GM21723 (cell line): Measurements from ENCODE around the gene DEAF1.

Experiments
- ATAC-seq: cut with Tn5 transposase; IDR thresholded peaks from one replicate; pipeline ENCODE4 v1.9.1; 2021; ENCODE audit warnings: mild to moderate bottlenecking, moderate library complexity; ENCODE audit not compliant: unreplicated experiment

The DEAF1 gene

DNA sequence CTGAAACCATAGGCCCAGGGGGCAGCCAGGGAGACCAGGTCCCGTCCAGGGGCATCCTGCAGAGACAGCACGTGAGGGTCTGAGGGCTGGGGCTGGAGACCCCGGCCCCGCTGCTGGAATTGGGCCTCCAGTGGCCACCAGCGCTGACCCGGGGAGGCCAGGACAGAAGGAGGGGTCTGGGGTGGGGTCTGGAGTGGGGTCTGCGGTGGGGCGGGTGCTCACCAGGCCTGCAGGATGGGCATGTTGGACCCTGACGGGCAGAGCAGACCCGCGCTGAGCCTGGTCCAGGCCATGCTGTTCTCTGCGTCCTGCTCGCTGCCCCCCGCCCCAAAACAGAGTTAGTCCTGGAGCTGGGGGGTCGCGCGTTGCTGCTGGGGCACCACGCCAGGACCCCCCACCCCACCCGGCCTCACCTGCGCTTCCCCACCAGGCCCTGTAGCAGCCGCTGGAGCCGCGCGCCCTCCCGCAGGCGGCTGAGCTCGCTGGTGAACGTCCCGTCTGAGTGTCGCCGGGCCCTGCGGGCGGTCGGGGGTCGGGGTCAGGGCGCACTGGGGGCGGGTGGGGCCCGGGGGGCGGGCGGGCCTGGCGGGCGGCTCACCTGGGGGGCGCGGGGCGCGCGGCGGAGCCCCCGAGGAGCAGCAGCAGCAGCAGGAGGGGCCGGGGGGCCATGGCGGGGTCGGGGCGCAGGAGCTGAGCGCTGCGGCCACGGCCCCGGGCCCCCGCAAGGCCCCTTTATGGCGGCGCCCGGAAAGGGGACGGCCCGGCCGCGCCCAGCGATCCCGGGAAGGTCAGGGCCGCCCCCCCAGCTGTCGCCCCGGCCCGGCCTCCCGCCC is 68.3 kb downstream of the DEAF1 start, which contains the start of gene SCT:
SCT (minus strand) TSS at position 707 of the 833 bp plus-strand sequence; CDS start at position 669, 38 bp downstream.
- ATAC-seq, result no peak

DNA sequence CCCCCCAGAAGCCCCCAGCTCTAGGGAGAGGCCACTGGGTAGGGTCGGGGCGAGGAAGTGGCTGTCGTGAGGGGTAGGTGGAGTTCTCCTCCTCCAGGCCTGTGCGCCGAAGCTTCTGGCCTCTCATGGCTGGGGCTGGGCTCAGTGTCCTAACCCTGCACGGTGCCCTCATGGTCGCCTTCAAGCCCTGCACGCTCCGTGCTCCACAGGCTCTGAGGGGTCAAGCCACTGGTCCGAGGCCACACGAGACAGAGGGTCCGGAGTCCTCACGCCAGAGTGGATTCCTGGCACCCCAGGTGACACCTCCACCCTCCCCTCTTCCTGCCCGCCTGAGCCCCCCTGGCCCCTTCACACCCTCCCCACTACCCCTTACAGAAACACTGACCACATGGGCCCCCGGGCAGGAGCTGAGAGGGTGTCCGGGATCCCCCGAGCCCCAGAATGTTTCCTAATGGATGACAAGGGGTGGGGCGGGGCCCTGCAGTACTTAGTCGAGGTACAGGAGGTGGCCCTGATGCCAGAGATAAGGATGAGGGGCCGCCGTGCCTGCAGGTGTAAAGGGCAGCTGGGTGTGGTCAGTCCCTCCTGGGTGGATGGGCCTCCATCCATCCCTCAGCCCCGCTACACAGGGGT is 69.3 kb downstream of the DEAF1 start:
- ATAC-seq, result no peak

DNA sequence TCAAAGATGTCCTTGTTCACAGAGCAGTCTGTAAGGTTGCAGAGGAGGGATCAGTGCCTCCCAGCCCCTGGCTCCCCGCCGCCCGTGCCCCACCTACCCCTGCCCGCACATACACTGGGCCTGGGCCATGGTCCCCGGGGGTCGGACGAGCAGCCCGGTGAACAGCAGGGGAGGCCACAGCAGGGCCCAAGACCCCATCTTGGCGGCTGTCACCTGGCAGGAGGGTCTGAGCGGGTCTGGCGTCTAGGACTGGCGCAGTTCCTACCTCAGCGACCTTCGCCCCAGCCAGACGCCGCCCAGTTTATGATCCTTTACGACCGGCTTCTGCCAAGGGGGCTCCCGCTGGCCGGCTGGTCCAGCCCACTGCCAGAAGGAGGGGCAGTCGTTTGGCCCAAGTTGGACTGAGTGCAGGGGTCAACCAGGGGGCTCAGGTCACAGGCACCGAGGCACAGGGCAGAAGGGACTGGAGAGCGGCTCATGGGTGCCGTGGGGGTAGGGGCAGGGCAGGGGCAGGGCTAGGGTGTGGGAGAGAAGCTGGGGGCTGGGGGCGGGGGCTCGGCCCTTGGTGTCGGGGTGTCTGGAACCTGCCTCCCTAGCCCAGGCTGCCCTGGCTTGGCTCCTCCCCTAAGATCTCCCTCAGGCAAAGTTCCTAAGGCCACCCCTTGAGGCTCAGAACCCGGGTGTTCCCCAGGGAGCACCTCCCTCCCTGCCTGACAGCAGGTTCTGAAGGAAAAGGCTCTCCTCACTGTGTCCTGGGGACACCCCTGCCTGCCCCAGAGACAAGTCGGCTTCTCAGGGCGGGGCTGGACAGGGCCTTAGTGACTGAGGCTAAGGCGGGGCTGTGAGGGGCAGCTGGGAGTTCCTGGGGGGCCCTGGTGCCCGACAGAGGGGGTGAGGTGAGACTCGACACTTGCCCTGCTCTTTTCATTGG is 70.1 kb downstream of the DEAF1 start, which contains the start of gene CDHR5:
CDHR5 (minus strand) TSS at position 251 of the 931 bp plus-strand sequence; CDS start at position 198, 53 bp downstream.
- ATAC-seq, result no peak

DNA sequence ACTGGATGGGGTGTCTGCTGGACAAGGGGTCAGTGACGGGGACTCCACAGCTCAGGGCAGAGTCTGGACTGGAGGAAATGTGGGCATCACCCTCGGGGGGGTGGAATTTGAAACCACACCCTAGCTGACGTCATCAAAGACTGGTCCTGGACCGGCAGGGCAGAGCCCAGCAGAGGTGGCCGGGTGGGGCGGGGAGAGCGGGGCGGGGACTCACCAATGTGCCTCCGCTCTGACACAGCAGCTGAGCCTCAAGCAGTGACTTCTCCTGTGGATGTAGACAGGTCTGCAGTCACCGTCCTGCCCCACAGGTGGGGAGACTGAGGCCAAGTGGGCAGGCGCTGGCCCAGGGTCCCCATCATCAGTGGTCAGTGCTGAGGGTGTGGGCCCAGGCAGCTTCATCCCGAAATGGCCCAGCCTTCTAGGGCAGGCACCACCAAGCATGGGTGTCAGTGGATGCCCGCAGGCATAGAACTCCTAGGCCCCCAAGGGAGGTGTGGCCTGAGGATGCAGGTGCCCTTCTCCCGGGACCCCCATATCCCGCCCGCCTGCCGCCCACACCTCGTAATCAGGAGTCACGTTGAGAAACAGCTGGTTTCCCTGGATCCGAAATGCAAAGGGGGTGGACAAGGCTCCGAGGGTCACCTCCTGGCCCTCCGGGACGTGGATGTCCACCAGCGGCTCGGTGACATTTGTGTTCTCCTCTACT is 70.9 kb downstream of the DEAF1 start:
- ATAC-seq, result no peak

DNA sequence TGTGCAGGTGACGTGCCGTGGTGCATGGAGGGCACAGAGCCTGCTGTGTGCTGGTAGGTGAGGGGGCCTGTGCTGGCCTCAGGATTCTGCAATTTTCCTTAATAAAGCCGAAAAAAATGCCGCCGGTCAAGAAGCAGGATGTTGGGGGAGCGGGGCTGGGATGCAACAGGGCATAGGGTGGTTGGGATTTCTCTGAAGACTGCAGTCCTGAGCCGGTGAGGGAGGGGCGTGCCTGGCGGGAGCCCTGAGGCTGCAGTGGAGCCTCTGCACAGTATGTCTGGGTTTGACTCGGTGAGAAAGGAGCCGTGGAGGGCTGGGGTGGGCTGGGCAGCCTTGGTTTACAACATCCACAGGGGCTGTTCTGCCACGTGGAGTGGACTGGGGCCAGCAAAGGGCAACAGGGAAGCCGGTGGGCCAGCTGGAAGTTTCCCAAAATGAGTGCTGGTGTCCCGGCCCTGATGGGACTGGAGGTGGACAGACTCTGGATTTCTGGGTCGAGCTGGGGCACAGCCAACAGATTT is 71.6 kb downstream of the DEAF1 start:
- no peak for ATAC-seq

DNA sequence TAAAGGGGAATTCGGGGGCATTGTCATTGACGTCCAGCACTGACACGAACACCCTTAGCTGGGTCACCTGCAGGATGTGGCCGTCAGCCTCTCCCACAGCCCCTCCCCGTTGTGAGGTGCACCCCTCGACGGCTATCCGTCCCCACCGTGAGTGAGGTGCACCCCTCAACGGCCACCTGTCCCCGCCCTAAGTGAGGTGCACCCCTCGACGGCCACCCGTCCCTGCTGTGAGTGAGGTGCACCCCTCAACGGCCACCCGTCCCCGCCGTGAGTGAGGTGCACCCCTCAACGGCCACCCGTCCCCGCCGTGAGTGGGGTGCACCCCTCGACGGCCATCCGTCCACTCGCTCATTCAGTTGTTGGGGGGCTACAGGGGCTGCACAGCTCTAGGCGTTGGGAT is 73.2 kb downstream of the DEAF1 start:
- ATAC-seq, result no peak

DNA sequence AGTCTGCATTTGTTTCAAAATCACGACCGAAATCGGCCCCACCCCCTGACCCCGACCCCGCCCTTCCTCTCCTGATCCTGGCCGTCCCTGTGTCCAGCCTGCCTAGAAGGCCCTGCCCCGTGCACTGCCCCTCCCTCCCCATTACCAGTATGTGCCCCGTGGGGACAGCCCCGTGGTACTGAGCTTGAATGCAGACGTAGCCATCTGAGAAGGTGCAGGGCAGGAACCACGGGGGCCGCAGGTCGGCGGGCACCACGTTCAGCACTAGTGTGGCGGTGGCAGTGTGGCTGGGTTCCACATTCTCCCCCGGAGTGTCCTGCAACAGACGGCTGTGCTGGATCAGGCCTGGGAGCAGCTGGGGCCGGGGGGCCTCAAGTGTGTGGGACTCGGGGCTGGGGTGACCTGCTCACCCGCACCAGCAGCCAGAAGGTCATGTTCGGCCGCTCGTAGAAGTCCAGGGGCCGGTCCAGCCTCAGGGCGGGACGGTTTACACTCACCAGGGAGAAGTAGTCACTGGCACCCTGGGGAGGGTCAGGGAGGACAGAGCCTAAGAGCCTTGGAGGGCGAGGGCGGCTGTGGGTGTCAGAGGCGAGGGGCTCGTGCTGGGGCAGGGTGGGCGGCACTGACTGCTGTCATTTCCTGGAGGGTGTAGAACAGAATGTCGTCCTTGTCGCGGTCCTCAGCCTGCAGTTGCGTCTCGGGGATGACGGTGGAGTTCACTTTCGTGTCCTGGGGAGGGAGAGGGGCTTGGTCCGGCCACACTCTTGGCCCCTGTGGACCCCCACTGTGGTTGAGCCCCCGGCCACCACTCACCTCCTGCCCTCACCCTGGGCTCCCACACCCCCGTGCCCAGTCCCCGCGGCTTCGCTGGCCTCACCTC is 73.8 kb downstream of the DEAF1 start:
- no peak for ATAC-seq

DNA sequence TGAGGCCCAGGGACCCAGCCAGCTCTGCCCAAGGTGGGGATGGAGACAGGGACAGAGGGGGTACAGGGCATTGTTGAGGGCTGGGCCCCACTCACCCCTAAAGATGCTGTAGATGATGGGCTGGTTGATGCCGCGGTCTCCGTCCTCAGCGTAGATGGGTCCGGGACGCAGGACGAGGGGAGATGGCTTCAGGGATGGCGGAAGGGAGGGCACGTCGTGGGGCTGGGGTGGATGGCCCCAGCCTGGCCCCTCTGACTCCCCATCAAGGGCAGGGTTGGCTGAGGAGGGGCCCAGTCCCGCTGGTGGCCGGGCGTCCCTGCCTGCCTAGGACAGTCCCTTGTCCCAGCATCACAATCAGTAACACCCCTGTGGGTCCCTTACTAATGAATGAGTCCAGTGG is 74.8 kb downstream of the DEAF1 start:
- no peak for ATAC-seq

DNA sequence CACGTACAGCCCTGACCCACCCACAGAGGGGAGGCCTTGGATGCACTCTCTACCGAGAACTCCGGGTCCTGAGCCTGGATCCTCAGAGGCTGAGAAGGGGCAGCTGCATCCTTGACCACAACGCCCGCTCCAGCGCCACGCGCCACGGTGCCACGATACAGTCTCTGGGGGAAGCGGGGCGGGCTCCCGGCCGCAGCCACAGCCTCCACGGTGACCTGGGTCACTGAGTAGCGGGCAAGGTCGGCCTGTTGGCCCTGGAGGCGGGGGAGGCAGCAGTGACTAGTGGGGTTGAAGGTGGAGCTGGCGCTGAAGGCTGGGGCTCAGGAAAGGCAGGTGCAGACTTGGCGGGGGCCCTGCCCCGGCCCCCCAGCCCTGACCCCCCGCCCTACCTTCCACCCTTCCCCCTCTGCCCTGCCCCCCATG is 75.4 kb downstream of the DEAF1 start:
- no peak for ATAC-seq

DNA sequence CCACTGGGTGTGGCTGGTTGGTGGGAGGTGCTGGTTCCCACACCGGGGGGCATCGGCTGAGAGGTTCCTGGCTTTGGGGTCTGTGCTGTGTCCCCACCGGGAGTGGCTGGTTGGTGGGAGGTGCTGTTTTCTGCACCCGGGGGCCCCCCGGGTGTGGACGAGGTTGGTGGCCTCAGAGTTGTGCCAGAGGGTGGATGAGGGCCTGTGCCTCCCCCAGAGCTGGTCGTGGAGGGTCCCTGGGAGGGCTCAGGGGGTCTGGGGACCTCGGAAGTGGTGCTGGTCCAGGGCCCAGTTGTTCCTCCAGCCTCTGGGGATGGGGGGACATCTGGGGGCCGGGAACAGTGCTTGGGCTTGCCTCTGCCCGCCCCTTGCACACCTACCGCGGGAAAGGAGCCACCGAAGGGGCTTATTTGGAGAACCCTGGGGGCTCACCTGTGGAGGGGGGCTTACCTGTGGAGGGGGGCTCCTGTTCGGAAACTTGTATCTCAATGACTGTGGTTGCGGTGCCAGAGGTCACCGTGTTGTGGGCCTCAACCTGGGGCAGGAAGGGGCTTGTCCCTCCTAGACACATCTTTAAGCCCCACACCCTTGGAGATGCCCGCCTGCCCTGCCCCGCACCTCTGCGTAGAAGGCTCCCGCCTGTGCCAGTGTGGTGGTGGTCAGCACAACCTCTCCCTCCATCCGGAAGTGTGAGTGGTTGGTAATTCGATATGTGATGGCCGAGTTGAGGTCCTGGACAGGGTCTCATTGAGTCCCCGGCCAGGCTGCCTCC is 76.0 kb downstream of the DEAF1 start:
- no peak for ATAC-seq

DNA sequence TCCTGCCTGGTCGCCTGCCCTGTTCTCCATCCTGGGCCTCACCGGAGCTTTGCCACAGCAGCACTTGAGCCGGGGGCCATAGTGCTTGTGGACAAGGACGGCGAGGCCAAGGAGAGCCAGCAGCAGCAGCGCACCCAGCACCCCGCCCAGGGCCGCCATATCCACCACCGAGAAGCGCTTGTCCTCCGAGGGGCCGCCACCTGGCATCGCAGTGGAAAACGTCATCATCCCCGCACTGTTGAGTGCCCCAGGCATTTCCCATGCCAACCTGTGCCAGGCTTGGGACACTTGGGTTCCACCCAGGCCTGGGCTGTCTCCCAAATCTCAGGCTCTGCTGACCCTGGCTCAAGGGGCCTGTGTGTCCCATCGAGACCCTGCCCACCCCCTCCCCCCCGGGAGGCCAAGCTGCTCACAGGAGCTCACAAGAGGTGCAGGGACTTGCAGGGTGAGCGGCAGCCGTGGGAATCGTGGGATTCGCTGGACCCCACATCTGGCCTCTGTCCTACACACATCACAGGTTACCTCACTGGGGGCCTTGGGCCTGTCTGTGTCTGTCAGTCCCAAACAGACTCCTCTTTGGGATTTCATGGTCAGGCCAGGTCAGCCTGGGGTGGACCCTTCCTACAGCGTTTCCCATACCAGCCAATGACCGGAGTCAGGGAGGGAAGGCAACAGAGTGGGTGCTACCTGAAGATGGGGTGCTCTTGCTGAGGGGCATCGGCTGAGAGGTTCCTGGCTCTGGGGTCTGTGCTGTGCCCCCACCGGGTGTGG is 76.9 kb downstream of the DEAF1 start:
- no peak for ATAC-seq

DNA sequence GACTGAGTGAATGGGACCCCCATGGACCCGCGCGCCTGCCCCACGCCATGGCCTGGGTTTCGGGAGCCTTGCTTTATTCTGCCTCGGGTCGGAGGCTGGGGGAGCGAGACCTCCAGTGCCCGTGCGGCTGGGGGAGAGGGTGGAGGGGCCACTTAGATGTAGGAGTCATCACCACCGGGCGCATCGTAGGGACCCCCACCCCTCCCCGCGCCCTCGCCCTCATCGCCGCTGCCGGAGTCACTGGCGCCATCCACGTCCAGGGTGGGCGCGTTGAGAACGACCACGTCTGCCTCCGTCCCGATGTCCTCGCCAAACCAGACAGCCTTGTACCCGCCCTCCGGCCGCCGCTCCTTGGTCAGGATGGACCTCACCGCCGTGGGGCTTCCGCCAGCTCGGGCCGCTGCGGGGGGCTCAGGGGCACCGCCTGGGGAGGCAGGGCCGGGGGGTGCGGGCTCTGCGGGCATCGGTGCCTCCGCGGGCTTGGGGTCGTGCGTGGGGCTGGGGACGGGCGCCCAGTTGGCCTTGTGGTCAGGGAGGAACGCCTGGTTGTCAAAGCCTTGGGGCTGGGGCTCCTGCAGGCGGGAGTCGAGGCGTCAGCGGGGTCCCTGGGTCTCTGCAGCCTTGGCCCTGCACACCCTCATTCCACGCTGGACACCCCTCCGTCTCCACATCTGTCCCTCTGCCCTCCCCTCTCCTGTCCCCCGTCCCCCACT is 77.7 kb downstream of the DEAF1 start:
- no peak for ATAC-seq

DNA sequence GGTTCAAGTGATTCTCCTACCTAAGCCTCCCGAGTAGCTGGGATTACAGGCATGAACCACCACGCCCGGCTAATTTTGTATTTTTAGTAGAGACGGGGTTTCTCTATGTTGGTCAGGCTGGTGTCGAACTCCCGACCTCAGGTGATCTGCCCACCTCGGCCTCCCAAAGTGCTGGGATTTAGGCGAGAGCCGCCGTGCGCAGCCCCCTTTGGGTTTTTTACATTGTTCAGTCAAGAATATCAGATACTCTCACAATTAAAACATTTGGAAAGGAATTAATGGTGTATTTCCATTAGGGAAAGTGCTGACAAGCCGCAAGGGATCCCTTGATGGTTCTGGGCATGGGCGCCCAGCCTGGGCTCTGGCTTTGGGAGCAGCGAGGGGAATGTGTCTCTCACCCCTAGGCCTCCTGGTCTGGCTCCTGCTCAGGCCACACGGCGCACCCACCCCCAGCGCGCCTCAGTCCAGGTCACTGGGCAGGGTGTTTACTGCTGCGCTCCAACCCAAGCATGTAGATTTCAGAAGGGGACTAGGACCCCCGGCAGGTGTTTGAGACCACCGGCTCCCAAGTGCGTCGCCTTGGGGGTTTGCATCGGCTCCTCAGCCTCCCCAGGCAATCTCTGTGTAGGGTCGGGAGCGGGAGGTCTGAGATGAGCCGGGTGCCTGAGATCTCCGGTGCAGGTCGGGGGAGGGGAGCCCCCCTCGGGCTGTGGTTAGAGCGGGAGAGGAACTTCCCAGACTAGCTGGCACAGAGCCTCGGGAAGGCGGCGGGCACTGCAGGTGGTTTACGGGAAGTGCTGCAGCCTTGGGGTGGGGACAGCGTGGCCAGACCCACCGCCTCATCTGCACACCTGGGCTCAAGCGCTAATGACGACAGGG is 78.5 kb downstream of the DEAF1 start:
- no peak for ATAC-seq

DNA sequence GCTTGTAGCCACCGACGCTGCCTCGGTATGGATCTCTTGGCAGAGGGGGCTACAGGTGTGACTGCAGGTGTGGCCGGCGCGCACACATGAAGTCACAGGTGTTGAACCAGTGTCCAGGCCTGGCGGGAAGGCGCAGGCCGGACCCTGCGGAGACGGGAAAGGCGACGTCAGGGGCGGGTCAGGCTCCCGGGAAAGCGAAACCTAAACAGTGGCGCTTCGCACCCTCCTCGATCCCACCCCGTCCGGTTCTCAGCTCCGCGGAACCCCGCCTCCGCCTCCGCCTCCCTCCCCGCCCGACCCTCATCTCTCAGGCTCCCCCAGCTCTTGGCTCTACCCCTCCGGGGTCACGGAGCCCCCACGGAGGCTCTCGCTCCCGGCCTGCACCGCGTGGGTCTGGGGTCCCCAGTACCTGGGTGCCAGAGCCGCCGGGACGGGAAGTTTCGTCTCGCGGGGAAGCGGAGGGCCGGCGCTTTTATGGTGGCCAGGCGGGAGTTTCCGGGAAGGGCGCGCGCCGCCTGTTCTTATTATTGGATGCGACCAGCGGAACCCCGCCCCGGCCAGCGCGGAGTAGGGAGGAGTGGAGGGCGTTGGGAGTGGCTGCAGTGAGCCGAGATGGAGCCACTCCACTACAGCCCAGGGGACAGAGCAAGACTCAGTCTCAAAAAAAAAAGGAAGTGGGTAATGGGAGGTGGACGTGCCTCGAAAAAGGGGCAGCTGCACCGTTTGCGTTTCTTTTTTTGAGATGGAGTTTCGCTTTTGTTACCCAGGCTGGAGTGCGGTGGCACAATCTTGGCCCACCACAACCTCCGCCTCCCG is 79.3 kb downstream of the DEAF1 start, which contains the start of gene IRF7:
IRF7 (minus strand) TSS at position 447 of the 816 bp plus-strand sequence. CDS start 586 bp downstream, outside the sequence.
- peak; percentile 78 for ATAC-seq
